ENCODE data around the gene TMEM202. TPM values are rescaled to one million over a fixed set of nuclear protein-coding genes. Genes with fewer than 3 reads are reported as not detected.

TMEM202 gene
- total and polyA plus RNA-seq, 2 of the 13 experiments (the other 11 are each of a cell fraction or from before 2014, with no cell fraction given) = not detected

GRCh38 chr15:72415304-72415703 is 17.2 kb downstream of the TMEM202 start (continued):
- TF ChIP-seq ZNF850 (CRISPR knock-in tag; conservative IDR thresholded peaks at IDR 0.05) (no peak), ZHX2 (IDR thresholded peaks at IDR 0.05; ENCODE audit: low read depth) (no peak), ZHX2 (CRISPR knock-in tag; IDR thresholded peaks at IDR 0.05; ENCODE audit: borderline replicate concordance) (no peak), ZNF746 (CRISPR knock-in tag; IDR thresholded peaks at IDR 0.05) (no peak), DBP (CRISPR knock-in tag; IDR thresholded peaks at IDR 0.05; ENCODE audit: not compliant biosample characterization) (no peak), IKZF5 (CRISPR knock-in tag; IDR thresholded peaks at IDR 0.05) (no peak), ZNF276 (CRISPR knock-in tag; IDR thresholded peaks at IDR 0.05; ENCODE audit: low read depth) (no peak), NPAS2 (CRISPR knock-in tag; IDR thresholded peaks at IDR 0.05; ENCODE audit: borderline replicate concordance) (no peak), BATF2 (CRISPR knock-in tag; IDR thresholded peaks at IDR 0.05) (no peak), SOX6 (IDR thresholded peaks at IDR 0.05) (no peak), SOX6 (CRISPR knock-in tag; IDR thresholded peaks at IDR 0.05) (peak; percentile 69), FOXP1 (IDR thresholded peaks at IDR 0.05) (no peak), FOXP1 (CRISPR knock-in tag; IDR thresholded peaks at IDR 0.05) (peak; percentile 47; the same call in 1 of the 2 replicates), PAF1 (CRISPR knock-in tag; IDR thresholded peaks at IDR 0.05) (no peak), TFAP4 (IDR thresholded peaks at IDR 0.05; ENCODE audit: borderline replicate concordance, low read depth) (no peak), GATAD1 (CRISPR knock-in tag; IDR thresholded peaks at IDR 0.05) (no peak), RCOR2 (CRISPR knock-in tag; IDR thresholded peaks at IDR 0.05) (no peak), ARID2 (CRISPR knock-in tag; IDR thresholded peaks at IDR 0.05; ENCODE audit: borderline replicate concordance) (no peak)

Measured in HepG2 (cell line).